ENCODE measurements around the gene ENO2.

GRCh38 chr12:6953442-6954315, 39.3 kb downstream of the ENO2 start:
- TF ChIP-seq CTCF (IDR thresholded peaks at IDR 0.05 in 4 of 5, conservative IDR thresholded peaks at IDR 0.05 in 1 of 5) (no peak), POLR2A (IDR thresholded peaks at IDR 0.05) (peak; percentile 13 to 24)

Data from gastrocnemius medialis (tissue), 4 donors.